Muscle of arm (tissue), 12 donors: Measurements from ENCODE around the gene NNMT. TPM values are rescaled to one million over a fixed set of nuclear protein-coding genes. Genes with fewer than 3 reads are reported as not detected.
"Not testable (repeated sequence)": the region's sequence is repeated elsewhere in the genome, so short reads cannot be mapped to it uniquely, and the experiment has no call there.

Experiments
- DNase-seq: peaks from one replicate; pipeline ENCODE4 v3.0.0-alpha.2; 2013
- polyA plus RNA-seq, 12 donors: library from polyadenylated mRNA; unstranded; fragments of 120-200 nt; gene quantifications; one replicate each; pipeline ENCODE4 v1.2.1, GENCODE V29; 2013; ENCODE audit not compliant: insufficient read length in 12 of 12

The NNMT gene
- polyA plus RNA-seq, 12 donors, result 16.8 to 96.1 (median 45.8) TPM; not detected in 1

DNA sequence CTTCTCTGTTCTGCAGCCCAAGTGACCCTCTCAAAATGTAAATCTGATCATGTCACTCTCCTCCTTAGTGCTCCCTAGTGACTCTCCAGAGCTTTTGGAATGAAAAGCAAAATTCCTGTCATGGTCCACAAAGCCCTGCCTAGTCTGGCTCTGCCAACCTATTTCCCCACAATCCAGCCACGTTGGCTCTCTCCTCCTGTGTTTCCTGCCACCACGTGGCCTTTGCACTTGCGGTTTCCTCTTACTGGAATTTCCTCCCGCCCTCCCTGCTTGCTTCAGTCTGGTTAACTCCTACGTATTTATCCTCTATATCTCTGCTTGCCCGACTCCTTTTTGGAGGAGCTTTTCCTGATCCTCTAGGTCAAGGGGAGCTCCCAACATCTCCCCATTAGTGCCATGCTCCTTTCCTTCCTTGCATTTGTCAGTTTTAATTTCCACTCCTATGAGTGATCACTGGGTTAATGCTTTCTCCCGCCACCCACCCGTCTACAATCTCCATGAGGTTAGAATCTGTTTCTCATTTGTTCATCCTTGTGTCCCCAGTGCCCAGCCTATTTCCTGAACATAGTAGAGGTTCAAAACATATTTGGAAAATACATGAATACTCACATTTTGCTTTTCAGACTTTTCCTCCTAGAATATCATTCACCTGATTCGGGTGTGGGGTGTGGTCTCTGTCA lies 11.5 kb downstream of the NNMT start:
- no peak for DNase-seq

DNA sequence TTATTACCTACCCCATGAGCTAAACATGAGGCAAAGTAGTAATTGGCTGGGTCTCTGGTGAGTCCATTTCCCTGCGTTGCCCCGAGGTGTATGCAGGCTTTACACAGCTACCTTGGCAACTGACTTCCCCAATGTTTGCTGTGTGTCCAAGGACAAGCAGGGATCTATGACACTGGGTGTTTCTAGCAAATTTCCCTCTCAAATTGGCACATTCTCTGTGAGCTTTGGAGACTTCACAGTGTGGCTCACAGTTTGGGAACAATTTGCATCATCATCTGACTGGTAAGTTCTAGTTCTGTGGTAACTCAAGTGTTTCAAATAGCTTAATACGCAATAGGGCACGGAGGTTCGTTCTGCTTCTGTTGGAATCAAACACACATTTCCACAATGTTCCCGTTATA lies 12.5 kb downstream of the NNMT start:
- DNase-seq, result no peak

DNA sequence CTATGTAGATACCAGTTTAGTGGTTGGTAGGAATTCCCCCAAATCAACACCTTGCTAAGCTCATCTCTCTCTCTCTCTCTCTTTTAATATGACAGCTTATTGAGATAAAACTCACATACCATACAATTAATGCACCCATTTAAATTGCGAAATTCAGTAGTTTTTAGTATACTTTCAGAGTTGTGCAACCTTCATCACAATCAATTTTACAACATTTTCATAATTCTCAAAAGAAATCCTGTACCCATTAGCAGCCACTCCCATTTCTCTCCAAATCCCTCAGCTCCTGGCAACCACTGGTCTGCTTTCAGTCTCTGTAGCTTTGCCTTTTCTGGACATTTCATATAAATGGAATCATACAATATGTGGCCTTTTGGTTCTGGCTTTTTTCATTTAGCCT lies 13.3 kb downstream of the NNMT start:
- no peak for DNase-seq

DNA sequence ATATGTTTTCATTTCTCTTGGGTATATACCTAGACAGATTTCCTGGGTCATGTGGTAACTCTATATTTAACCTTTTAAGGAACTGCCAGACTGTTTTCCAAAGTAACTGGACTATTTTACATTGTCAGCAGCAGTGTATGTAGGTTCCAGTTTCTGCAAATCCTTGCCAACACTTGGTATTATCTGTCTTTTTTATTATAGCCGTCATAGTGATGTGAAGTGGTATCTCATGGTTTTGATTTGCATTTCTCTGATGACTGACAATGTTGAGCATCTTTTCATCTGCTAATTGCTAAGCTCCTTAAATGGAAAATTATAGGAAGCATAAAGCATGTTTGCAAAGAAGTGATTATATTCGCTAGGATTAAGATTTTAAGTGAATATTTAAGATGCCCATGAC lies 13.9 kb downstream of the NNMT start:
- DNase-seq, result no peak

DNA sequence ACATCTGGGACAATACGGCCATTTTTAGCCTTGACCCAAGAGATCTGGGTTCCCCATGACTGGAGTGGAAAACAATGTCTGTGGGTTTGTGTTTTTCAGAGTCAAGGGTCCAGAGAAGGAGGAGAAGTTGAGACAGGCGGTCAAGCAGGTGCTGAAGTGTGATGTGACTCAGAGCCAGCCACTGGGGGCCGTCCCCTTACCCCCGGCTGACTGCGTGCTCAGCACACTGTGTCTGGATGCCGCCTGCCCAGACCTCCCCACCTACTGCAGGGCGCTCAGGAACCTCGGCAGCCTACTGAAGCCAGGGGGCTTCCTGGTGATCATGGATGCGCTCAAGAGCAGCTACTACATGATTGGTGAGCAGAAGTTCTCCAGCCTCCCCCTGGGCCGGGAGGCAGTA lies 15.7 kb downstream of the NNMT start:
- no peak for DNase-seq

DNA sequence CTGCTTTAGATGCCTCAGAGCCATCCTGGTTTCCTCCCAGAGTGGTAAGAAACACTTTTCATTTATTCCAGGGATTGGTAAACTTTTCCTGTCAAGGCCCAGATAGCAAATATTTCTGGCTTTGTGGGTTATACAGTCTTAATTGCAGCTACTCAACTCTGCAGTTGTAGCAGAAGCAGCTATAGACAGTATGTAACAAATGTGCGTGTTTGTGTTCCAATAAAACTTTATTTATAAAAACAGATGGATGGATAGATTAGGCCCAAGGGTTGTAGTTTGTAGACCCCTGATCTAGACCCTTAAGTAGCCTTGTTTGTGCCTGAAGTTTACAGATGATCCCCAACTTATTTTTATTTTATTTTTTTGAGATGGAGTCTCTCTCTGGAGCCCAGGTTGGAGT lies 17.9 kb downstream of the NNMT start:
- no peak for DNase-seq

DNA sequence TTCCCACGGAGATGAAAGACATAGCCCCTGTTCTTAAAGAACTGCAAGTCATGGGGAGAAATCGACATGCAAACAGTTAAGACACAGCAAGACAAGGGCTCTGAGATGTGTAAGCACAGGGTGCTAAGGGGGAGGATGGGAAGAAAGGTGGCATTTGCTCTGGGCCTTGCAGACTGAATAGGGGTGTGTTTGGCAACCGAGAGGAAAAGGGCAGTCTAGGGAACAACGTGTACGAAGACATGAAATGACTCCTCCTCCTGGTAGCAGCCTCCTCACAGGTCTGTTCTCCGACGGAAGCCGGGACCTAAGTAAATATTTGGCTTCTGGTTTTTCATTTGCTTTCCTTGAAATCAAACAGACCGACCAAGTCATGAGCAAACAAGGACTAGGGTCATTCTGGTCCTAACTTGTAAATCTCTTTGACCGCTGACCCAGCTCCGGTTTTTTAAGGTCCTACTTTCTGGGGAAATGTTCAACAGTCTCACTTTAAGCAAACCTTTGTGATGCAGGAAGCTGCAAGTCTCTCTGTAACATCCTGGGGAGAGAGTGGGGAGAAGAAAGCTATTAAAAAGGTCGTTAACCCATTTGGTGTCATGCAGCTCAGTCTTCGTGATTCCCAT lies 19.7 kb downstream of the NNMT start:
- DNase-seq, result no peak

DNA sequence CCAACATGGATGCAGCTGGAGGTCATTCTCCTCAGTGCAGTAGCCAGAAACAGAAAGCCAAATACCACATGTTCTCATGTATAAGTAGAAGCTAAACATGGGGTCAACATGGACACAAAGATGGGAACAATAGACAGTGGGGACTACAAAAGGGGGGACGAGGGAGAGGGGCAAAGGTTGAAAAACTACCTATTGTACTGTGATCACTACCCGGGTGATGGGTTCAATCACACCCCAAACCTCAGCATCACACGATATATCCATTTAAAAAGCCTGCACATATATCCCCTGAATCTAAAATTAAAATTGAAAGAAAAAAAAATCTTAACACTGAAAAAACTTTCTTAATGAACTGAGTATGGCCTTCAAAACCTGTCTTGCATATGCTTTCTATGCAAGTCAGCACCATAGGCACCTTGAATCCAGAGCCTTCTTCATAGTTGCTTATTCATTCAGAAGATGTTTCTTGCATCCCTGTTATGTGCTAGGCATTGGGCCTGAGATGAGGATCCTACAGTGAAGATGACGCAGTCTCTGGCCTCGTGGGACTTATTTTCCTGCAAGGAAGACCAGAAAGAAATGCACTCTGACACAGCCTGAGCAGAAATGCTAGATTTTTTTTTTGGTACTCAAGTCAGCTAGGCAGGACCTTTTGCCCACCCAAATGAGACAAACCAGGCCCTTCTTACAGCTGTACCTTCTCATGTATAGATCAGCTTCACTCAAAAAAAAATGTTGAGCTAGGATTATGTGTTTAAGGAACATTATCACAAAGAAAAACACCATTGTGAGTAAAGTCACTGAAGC lies 21.0 kb downstream of the NNMT start:
- no peak for DNase-seq

DNA sequence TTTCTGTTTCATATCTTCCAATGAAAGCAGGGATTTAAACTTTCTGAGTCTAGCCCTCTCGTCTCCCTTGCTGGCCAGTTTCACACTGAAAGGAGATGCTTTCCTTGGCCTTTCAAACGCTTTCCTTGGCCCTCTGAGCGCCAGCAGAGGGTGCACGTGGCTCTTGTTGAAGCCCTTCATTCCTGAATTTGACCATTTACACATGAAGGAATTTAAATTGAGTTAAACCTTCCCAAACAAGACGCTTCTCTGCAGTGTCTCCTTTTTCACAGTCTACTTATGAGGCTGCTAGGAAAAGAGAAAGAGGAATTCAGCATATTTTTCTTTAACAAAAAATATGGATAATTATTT lies 21.6 kb downstream of the NNMT start:
- peak; percentile 35 for DNase-seq

DNA sequence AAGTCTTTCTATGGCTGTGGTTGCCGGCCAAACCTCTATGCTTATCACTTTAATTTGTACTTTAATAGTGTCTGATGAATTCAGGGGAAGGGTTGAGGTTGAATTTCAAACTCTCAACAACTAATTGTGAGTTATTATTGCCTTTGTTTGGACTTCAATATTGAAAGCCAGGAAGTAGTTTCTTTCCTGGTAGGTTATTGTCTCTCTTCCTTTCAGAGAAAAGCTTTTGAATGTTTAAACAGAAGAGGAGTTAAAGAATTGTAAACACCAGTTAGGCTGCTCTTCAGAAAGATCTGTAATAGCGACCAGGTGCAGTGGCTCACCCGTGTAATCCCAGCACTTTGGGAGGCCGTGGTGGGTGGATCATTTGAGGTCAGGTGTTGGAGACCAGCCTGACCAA lies 22.2 kb downstream of the NNMT start:
- no peak for DNase-seq

DNA sequence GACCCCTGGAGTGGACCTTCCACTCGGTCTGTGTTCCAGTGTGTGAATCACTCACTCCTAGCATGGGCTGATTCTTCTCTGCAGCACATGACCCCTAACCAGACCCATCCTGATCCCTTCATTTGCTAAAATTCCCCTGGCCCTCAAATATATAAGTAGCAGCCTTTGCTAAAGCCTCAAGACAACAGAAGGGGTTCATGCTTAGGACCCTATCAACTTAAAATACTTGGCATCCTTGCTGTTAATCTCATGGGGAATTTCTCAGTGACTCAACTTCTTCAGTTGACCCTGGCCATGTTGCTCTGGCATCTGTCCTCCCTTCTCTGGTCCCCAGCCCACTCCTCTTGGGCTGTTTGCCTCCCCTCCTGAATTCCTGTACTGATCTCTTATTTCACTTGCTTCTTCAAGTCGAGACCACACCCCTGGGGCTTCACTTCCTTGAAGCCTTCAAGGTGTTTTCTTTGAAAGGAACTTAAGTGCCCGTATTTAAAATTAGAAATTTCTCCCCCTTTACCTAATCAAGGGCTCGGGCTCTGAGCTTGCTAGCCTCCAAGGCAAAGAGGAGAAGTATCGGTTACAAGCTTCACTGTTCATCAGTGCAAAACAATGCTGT lies 23.6 kb downstream of the NNMT start:
- no peak for DNase-seq

DNA sequence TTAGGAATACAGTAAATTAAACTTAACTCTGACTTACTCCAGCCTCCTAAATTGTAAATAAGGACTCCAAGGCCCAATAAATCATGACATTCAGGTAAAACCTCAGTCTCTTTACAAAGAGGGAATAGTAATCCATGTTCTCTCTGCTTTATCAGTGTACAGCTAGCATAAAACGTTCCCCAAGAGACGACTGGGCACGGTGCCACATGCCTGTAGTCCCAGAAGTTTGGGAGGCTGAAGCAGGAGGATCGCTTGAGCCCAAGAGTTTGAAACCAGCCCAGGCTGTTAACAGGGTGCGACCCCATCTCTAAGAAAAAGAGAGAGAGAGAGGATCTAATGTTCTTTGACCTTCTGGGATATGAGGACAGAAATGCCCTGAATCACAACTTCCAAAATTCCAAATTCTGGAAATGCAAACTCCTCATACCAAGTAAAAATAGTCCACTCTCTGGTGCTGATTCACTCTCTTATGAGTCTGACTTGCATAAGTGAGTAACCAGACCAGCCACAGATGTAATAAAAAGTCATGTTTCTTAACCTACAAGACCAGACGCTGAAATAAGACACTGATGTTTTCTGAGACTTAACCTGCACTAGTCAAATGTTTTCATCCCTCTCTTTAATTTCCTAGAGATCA lies 25.5 kb downstream of the NNMT start:
- DNase-seq, result no peak

DNA sequence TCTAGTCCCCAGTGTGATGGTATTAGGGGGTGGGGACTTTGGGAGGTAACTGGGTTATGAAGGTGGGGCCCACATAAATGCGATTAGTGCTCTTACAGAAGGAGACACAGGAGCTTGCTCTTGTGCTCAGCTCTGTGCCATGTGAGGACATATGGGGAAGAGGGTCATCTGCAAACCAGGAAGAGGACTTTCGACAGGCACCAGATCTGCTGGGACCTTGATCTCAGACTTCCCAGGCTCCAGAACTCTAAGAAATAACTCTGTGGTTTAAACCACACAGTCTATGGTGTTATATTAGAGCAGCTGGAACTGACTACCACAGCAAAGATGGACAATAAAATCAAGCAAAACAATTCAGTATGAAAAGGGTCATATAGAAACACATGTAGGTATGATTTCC lies 26.7 kb downstream of the NNMT start:
- no peak for DNase-seq

DNA sequence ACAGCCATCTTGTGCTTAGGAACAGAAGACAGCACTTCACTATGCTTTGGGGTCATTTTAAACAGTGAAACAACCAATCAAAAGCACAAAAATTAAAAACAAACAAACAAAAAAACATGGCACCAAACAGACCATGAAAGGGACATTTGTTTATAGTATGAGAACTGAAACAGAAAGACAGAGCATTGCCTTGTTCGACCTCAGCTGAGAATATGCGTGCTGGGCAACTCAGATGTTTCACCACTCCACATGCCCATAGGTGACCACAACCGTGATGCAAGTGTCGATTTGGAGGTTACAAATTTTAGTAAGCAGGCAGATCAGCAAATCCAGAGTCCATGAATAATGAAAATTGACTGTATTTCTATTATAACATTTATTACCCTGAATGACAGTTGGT lies 30.0 kb downstream of the NNMT start:
- no peak for DNase-seq

DNA sequence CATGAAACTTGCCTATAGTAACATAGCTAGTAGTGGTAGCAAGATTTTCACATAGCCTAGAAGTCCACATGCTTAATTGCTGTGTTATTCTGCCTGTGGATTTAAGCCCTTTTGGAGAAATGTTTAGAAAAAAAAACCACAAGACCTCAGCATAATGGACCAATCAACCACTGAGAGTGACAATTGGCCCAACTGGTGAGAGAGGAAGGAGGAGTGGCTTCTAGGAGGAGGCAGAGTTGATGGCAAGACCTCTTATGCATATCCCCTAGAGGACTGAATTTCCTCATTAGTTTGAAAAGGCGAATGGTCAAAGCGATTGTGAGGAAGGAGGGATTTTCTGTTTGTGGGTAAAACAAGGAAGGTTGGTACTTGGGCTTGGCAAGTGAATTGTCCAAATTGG lies 30.6 kb downstream of the NNMT start:
- no peak for DNase-seq

DNA sequence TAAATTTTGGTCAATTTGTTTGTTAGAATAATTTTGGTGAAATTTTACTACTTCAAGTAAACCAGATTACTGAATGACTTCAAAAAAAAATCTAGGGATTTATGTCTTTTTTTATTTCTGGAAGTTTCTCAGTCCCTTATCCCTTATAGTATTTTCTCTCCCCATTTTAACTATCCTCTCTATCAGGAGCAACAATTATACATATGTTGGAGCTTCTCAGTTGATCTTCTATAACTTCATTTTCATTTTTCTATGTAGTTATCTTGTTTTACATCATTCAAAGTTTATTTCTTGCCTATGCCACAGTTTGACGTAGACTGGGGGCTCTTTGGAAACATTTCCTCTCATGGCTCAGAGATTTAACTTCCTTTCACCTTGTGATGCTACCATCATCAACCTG lies 34.2 kb downstream of the NNMT start:
- DNase-seq, result no peak

DNA sequence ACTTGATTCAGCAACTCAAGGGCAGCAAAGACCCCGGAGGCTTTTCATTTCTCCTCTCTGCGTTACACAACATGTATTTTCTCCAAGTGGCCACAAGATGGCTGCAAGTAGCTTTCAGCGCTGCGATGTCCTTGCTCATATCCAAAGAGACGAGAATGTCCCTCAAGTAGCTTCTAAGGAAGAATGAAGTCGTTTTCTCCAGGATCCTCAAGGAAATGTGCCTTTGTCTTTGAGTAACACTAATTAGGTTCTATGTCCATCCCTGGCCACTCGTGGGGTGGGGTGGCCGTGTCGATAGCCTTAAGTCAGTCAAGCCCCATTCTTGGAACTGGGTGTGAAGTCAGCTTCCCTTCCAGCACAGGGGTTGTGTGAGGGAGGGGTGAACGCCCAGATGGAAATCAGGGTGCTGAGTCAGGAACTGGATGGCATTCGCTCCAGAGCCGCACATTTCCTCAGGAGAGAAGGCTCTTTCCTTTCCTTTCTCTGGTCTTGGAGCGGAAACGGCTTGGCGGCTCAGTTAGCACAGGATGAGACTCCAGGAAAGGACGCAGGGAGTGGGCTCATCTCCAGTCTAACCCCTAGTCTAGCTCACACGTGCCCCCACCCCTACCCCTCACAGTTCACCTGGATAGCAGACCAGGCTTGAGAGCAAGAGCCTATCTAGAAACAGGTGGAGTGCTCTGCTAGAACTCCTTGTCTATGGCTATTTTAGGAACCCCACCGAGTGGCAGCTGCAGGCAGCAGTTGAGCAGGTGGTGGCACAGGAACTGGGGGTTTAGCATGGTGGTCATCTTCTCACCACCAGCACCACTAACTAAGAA lies 44.3 kb downstream of the NNMT start:
- DNase-seq, result peak; percentile 51

DNA sequence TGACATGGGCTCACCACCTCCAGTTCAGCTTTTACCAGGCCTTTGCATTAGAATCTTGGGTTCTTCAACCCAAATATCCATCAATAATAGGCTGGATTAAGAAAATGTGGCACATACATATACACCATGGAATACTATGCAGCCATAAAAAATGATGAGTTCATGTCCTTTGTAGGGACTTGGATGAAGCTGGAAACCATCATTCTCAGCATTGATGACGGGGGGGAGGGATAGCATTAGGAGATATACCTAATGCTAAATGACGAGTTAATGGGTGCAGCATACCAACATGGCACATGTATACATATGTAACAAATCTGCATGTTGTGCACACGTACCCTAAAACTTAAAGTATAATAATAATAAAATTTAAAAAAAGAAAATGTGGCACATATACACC lies 45.5 kb downstream of the NNMT start:
- not testable (repeated sequence) for DNase-seq

DNA sequence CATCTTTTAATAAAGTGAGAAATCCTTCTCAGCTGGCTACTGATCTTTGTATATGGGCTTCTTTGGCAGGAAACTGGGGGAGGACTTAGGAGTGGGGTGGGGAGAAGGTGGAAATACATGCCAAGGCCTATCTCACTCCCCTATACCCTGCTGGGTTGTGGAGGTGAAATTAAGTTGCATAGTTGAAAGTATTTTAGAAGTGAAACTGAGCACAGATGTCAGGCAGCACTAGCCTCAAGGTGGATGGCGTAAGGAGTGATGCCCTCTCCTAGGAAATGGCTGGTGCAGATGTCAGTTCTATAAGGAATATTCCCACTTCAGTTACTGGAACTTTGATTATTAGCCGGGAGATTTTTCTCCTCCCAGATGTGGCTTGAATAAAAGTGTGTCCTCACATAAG lies 46.3 kb downstream of the NNMT start:
- DNase-seq, result no peak

DNA sequence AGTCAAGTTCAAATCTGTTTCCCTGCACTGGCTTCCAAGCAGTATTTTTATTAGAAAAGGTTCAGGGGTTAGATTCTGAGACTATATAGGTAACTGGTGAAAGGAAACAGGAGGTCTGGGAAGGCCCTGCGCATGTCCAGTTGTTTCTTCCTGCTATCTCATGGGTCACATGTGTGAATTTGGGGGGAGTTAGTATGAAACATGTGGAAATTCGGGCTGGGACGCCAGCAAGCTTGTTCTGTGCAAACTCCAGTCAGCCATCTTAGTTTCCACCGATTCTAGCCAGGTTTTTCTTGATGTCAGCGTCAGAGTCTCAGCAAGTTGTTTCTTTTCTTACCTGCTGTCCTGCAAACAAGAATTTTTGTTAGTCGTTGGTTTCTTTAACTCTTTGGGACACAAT lies 46.8 kb downstream of the NNMT start:
- DNase-seq, result no peak

DNA sequence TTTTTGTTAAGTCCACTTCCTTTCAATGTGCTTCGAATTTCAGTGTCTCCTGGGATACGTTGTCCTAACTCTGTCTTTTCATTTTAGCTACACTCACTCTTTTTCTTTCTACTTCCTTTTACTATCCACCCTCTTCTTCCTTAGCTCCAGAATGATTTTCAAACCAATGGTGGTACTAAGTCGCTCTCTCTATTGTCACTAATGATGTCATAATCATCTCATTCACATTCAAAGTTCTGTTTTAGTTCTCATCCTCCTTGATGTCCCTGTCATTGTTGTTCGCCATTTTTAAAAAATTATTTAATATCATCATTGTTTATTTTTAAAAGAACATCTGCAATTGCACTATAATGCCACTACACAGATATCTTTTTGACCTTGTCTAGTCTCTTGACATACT lies 47.3 kb downstream of the NNMT start:
- DNase-seq, result no peak

DNA sequence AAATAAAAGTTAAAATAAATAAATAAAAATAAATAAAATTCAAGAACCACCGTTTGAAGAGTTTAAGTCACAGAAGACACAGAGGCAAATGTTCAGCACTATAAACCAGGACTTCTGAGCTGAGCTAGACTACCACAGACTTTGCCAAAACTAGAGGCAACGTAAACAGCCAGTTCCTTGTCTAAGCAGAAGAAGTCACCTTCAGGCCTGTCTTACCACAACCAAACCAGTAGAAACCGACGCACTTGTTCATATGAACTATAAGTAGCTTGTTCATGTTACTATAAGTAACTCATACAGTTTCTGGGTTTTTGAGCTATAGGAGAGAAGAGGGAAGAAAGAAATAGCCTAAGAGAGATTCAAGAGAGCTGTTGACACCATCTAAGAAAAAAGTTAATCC lies 48.3 kb downstream of the NNMT start:
- DNase-seq, result no peak
